ENCODE data around the gene PIK3R1.

PIK3R1 gene

GRCh38 chr5:68306361-68307014 is 90.9 kb downstream of the PIK3R1 start:
- DNase-seq, result no peak
- H3K4me3 ChIP-seq (ENCODE audit: low read depth, low read length), result no peak overlapping the region
- TF ChIP-seq, protein P1, sequence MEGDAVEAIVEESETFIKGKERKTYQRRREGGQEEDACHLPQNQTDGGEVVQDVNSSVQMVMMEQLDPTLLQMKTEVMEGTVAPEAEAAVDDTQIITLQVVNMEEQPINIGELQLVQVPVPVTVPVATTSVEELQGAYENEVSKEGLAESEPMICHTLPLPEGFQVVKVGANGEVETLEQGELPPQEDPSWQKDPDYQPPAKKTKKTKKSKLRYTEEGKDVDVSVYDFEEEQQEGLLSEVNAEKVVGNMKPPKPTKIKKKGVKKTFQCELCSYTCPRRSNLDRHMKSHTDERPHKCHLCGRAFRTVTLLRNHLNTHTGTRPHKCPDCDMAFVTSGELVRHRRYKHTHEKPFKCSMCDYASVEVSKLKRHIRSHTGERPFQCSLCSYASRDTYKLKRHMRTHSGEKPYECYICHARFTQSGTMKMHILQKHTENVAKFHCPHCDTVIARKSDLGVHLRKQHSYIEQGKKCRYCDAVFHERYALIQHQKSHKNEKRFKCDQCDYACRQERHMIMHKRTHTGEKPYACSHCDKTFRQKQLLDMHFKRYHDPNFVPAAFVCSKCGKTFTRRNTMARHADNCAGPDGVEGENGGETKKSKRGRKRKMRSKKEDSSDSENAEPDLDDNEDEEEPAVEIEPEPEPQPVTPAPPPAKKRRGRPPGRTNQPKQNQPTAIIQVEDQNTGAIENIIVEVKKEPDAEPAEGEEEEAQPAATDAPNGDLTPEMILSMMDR (IDR thresholded peaks at IDR 0.05; ENCODE audit: low read depth, low read length, missing control alignments), result no peak
- H3K27ac ChIP-seq, result no peak overlapping the region
- in situ Hi-C loops (cut with HindIII; ENCODE audit: low pct_ligation_motif_present, low sequenced_read_pairs), result no loop called here
- H3K36me3 ChIP-seq (replicated peaks), result peaks cover 3% of the 10 kb centered on the region
- no peaks in the 10 kb centered on the region for H3K27me3 ChIP-seq (replicated peaks)

GRCh38 chr5:68313336-68313735 is 97.8 kb downstream of the PIK3R1 start:
- Histone ChIP-seq H3K36me3 (replicated peaks) (no peaks in the 10 kb centered on the region), H3K4me3 (ENCODE audit: low read depth, low read length) (no peak overlapping the region), H3K27me3 (replicated peaks) (no peaks in the 10 kb centered on the region), H3K27ac (no peak overlapping the region)
- in situ Hi-C loops (cut with HindIII; ENCODE audit: low pct_ligation_motif_present, low sequenced_read_pairs), result no loop called here
- no peak for DNase-seq
- TF ChIP-seq, protein P1 (IDR thresholded peaks at IDR 0.05; ENCODE audit: low read depth, low read length, missing control alignments), result no peak

GRCh38 chr5:68314465-68314864 is 98.9 kb downstream of the PIK3R1 start:
- Histone ChIP-seq H3K4me3 (ENCODE audit: low read depth, low read length) (no peak overlapping the region), H3K36me3 (replicated peaks) (no peaks in the 10 kb centered on the region), H3K27me3 (replicated peaks) (no peaks in the 10 kb centered on the region), H3K27ac (no peak overlapping the region)
- in situ Hi-C loops (cut with HindIII; ENCODE audit: low pct_ligation_motif_present, low sequenced_read_pairs), result no loop called here
- TF ChIP-seq, protein P1 (IDR thresholded peaks at IDR 0.05; ENCODE audit: low read depth, low read length, missing control alignments), result no peak
- DNase-seq, result no peak

GRCh38 chr5:68315679-68316271 is 100.2 kb downstream of the PIK3R1 start:
- H3K36me3 ChIP-seq (replicated peaks), result no peaks in the 10 kb centered on the region
- H3K4me3 ChIP-seq (ENCODE audit: low read depth, low read length), result no peak overlapping the region
- in situ Hi-C loops (cut with HindIII; ENCODE audit: low pct_ligation_motif_present, low sequenced_read_pairs), result no loop called here
- DNase-seq, result no peak
- TF ChIP-seq, protein P1 (IDR thresholded peaks at IDR 0.05; ENCODE audit: low read depth, low read length, missing control alignments), result no peak
- no peak overlapping the region for H3K27ac ChIP-seq
- no peaks in the 10 kb centered on the region for H3K27me3 ChIP-seq (replicated peaks)

DNA sequence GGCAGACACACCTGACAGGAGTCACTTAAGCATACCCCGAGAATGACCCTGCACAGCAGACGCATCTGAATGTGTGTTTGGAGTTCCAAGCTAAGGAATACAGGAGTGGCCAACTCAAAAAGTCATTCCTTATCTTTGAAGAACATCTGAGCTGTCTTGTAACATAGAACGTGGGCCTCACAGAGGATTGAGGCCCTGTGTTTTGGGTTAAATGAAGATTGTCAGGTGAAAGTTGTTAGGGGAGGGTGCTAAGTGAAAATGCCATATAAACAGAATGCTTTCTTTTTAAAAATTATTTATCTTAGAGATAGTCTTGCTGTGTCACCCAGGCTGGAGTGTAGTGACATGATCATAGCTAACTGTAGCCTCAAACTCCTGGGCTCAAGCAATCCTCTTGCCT is 100.9 kb downstream of the PIK3R1 start:
- H3K4me3 ChIP-seq (ENCODE audit: low read depth, low read length), result no peak overlapping the region
- no peak for DNase-seq
- TF ChIP-seq, protein P1 (IDR thresholded peaks at IDR 0.05; ENCODE audit: low read depth, low read length, missing control alignments), result no peak
- H3K36me3 ChIP-seq (replicated peaks), result no peaks in the 10 kb centered on the region
- no peaks in the 10 kb centered on the region for H3K27me3 ChIP-seq (replicated peaks)
- H3K27ac ChIP-seq, result no peak overlapping the region
- in situ Hi-C loops (cut with HindIII; ENCODE audit: low pct_ligation_motif_present, low sequenced_read_pairs), result no loop called here

DNA sequence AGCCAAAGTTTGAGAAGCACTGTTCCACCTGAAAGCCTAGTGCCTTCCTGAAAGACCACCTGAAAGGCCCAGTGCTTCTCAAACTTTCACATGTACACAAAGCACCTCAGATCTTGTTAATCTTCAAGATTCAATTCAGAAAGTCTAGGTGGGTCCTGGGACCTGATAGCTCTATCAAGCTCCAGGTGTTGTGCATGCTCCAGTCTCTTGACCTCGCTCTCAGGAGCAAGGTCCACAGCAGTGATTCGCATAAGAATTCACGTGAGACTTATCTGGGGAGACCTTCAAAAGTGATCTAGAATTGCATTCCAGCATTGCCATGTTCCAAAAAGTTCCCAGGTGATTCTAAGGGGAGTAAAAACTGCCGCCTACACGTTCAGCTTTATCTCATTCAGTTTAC is 102.1 kb downstream of the PIK3R1 start:
- Histone ChIP-seq H3K27me3 (replicated peaks) (no peaks in the 10 kb centered on the region), H3K4me3 (ENCODE audit: low read depth, low read length) (no peak overlapping the region), H3K27ac (no peak overlapping the region), H3K36me3 (replicated peaks) (no peaks in the 10 kb centered on the region)
- no peak for DNase-seq
- TF ChIP-seq, protein P1 (IDR thresholded peaks at IDR 0.05; ENCODE audit: low read depth, low read length, missing control alignments), result no peak
- in situ Hi-C loops (cut with HindIII; ENCODE audit: low pct_ligation_motif_present, low sequenced_read_pairs), result no loop called here

Measured in brain microvascular endothelial cell (primary cell).